NCI-H146 treated with DMSO at 0.1 percent for 48 hours (cell line): ENCODE results near the gene CNGA1.

ENCODE experiments used
- DNase-seq: peaks from one replicate; lab custom pipeline; 2025; ENCODE audit not compliant: unreplicated experiment; lab: John Stamatoyannopoulos, UW

CNGA1 gene

DNA sequence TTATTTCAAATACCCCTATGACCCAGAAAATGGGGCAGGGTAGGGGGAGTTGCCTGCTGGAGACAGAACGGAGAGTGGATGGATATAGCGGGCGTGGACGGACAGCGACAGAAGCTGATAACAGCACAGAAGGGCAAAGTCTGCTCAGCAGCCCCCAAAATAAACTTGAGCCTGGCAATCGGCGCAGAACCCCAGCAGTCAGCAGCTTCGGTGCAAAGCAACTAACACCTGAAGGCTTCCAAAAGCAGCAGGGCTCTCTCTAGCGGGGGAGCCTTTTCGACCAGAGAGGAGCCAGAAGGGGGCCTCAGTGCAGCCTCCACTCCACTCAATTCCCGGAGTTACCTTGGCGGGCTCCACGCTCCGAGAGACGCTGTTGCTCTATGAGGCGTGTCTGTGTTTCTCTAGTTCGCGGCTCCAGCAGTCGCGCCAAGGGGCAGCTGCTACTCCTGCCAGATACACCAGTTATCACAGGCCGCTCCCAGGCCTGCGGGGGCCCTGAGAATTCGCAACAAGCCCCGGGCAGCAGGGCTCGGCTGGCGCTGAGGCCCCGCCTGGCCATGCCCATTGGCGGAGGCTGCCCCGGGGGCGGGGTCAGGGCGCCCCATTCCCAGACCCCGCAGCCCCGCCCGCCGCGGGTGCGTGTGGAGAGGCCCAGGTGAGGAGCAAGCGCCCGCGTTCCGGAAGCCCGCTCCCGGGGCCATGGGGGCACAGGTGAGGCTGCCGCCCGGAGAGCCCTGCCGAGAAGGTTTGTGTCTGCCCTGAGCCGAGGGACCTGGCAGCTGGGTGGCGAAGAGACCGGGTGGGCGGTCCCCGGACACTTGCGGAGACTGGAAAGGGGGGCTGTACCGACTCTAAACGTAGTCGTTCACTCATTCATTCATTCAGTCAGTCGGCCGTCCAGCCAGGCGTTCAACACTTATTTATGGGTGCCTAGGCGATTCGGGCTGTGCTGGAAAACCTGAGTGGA, at the start of gene CNGA1, which contains the start of gene NIPAL1:
TSS of gene CNGA1 (minus strand) at position 541 of the 967 bp plus-strand sequence. CDS start 63,992 bp downstream, outside the sequence.
TSS of gene NIPAL1 (plus strand) at position 632 of the 967 bp plus-strand sequence. CDS start at position 700, 68 bp downstream.
- DNase-seq = peak; percentile 85

GRCh38 chr4:48065587-48066052, 49.1 kb upstream of the CNGA1 start:
- DNase-seq = no peak

GRCh38 chr4:48064349-48064748, 47.9 kb upstream of the CNGA1 start:
- DNase-seq = no peak

GRCh38 chr4:48058617-48059530, 42.4 kb upstream of the CNGA1 start:
- no peak for DNase-seq

GRCh38 chr4:48051078-48051477, 34.6 kb upstream of the CNGA1 start:
- DNase-seq = no peak

GRCh38 chr4:48049483-48049882, 33.0 kb upstream of the CNGA1 start:
- DNase-seq = no peak

DNA sequence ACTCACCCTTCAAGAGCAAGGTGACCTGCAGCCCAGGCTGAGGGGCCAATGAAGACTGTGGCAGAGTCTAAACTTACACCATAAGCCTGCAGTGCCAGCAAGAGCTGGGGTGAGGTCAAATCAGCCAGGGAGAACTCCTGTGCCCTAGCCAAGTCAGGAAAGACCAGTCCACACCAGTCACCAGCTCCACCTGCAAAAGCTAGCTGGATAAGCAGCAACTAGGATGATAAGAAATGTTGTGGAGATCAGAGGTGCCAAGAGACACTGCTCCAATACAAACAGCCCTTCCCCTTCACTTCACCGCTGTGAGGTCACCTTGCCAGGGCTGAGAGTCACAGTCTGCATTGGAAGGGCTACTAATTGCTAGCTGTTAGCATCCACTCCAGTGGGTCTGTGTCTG, 31.4 kb upstream of the CNGA1 start:
- DNase-seq = no peak

DNA sequence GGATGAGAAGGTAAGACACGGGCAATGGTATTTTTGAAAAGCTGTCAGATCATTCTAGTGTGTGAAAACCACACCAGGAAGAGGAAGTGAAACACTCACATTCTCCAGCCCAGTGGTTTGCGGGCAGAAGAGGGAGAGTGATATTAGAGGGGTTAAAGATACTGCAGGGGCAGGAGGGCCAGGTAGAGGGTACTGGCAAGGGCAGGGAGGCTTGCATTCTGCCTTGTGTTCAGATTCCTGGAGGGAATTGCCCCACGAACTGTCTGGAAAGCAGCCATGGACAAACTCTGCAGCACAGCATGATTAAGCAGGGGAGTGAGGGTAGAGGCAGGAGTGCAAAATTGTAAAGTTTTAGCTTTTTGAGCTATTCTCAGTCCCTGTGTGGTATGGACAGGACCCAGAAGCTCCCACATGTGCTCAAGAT, 31.0 kb upstream of the CNGA1 start:
- DNase-seq = no peak

DNA sequence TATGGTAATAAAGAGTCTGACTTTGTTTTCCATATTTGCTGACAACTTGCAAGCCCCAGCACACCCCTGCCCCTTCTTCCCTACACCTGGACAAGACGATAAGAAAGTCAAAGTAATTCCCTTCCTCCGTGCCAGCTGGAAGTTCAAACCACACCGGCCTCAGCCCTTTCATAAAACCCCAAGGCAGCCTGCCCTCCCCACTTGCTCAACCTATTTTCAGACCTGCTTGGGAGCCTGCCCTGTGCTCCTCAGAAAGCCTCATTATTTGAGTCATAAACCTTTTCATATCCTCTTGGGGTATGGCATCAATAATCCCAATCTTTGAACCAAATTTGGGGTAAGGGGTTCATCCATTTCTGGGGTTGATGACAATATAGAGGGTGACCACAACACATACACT, 29.6 kb upstream of the CNGA1 start:
- DNase-seq = no peak

- DNase-seq = no peak
Observed at GRCh38 chr4:48044298-48044697, 27.8 kb upstream of the CNGA1 start.

DNA sequence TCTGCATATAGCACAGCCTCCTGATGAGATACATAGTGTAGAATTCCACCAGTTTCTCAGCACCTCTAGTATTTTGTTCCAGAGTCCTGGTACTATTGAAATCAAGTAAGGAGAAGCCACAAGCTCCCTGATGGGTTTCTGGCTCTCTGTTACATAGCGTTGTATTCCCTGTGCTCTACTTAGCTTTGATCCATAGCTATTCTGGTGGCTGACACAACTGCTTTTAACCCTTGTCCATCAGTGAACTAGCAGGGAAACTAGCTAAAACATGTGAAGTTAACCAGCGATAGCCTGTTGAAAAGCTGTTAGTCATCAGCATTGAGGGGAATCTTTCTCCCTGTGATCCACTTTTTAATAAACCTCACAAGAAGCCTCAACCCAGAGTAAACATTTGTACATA, 27.0 kb upstream of the CNGA1 start:
- DNase-seq = no peak

DNA sequence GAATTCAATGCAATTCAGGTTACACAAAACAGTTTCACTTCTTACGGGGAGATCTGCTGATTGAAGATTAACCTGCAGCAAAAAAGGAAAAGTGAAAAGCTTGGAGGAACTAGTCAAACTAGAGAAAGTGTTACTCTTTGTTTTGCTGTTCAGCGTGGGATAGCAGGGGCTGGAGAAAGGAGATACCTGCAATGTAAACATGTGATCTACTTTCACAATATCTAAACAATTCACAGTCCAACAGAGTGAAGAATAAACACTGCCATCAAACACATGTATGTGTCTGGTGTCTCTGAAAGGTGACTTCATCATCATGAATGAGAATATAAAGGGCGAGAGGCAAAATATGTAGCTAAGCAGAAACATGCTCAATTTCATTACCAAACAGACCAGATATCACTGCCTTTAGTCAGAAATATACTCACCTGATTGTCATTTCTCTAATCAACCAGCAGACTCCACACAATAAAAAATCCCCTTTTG, 26.5 kb upstream of the CNGA1 start:
- DNase-seq = no peak

- no peak for DNase-seq
Observed at GRCh38 chr4:48041535-48042137, 25.2 kb upstream of the CNGA1 start.

- DNase-seq = no peak
Observed at GRCh38 chr4:48039561-48039960, 23.1 kb upstream of the CNGA1 start.

DNA sequence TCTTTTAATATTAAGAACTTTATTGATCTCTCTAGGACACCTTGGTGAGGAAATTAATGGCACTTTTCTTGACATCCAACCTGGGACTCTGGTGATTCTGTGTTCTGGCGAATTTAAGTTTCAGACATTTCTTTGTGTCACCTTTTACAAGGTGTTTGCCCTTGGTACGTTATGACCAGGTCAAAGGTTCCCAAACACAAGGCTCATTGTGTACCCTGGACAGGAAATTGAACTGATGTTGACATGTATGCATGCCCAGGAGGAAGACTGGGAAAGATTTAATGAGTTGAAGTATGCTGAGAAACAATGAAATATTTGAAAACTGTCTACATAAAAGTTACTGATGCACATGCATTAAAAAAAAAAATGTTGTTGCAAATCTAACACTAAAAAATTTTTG, 22.2 kb upstream of the CNGA1 start:
- no peak for DNase-seq

- DNase-seq = no peak
Observed at GRCh38 chr4:48037117-48037462, 20.6 kb upstream of the CNGA1 start.

DNA sequence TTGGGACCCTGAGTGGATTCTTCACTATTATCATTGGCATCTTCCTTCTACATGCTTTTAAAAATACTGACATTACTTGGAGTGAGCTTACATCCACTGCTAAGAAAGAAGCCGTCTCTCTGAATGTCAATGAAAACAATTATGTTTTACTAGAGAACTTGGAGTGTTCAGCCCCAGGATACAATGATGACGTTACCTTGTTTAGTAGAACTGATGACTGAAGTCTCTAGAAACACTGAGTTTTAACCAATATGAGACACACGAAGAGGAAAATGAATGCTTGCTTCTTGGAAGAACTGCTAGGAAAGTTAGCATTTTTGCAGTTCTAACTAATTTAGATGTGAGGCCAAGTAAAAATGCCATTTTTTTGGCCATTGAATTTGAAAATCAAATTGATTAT, 19.5 kb upstream of the CNGA1 start:
- DNase-seq = no peak

GRCh38 chr4:48033825-48034413, 17.4 kb upstream of the CNGA1 start:
- peak; percentile 6 for DNase-seq

DNA sequence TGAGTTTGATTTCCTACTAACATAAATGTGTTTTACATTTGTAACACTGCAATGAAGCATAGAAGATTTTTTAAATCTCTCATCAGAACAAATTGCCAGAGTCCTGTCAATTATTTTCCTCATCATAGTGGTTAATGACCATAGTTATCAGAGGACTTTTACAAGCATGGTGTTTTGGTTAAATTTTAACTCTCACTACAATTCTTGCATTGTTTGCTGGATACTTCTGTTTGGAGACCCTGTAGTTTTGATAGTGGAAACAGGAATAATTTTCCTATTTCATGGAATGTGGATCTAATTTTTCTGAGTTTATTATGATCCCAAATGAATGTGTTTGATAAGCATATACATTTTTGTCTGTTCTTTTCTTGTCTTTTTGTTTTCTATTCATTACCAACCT, 16.9 kb upstream of the CNGA1 start:
- DNase-seq = no peak

DNA sequence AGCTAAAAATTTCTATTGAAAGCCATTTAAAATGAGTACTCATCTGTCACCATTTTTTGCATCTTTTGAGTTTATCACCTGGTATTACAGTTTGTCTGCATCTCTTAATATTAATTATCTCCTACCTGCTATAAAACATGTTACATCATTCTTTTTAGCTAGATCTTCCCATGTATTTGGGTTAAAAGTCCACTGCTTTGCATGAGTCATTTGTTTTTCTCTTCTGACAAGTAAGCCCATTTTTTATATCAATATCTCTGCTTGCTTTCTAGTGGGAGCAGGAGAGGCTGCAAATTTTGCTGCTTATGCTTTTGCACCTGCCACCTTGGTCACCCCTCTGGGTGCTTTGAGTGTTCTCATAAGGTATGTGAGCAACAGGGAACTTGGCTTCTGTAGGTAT, 16.2 kb upstream of the CNGA1 start:
- DNase-seq = no peak
